Endothelial cell of umbilical vein (primary cell): ENCODE data around the gene GTF2F1. TPM values are rescaled to one million over a fixed set of nuclear protein-coding genes. Genes with fewer than 3 reads are reported as not detected.

ENCODE experiments used
- BruUV-seq: library from RNA; stranded (reverse); fragments of 400-500 nt; replicated peaks from 2 replicates; lab custom pipeline; 2021; lab: Mats Ljungman, UMichigan
- CTCF ChIA-PET: fragments of 300-600, 350-600 bp; sonication (Branson Sonifier 250); formaldehyde crosslinking; loops from one replicate; lab custom pipeline; 2021; ENCODE audit warnings: antibody characterized with exemption, inconsistent platforms; lab: Charles Lee
- POLR2A ChIA-PET: fragments of 300-600, 350-600 bp; sonication (Branson Sonifier 250); formaldehyde crosslinking; loops from one replicate; lab custom pipeline; 2021; ENCODE audit warnings: antibody characterized with exemption, inconsistent platforms; lab: Charles Lee
- DNase-seq: peaks from one replicate; pipeline ENCODE4 v3.0.0-alpha.2; 2011; ENCODE audit warnings: low read depth, low spot score
- FAIRE-seq: peaks from 2 replicates; lab custom pipeline; 2011; peaks lifted over from hg19 to GRCh38; lab: Jason Lieb, UNC
- H2AFZ ChIP-seq: 2 replicates; pipeline ENCODE4 v1.6.0; 2012; ENCODE audit warnings: low read depth, low read length, control low read depth, inconsistent platforms
- H3K27ac ChIP-seq: 2 replicates; pipeline ENCODE4 v1.5.1; 2011; ENCODE audit warnings: low read depth, mild to moderate bottlenecking, control low read depth, low read length, moderate library complexity; ENCODE audit not compliant: insufficient read depth
- H3K27me3 ChIP-seq, 2 experiments: 2 replicates each; pipeline versions ENCODE4 v1.6.0 to v1.6.1; 2011; ENCODE audit warnings: low read length in 2 of 2, mixed read lengths in 1 of 2; ENCODE audit not compliant: control insufficient read depth in 2 of 2, insufficient read depth in 2 of 2
- H3K36me3 ChIP-seq, 2 experiments: 2 replicates in 1 of 2; 3 replicates in 1 of 2; pipeline ENCODE4 v1.5.1; 2011; ENCODE audit warnings: low read length in 2 of 2, mild to moderate bottlenecking in 1 of 2, moderate library complexity in 1 of 2; ENCODE audit not compliant: control insufficient read depth in 2 of 2, insufficient read depth in 2 of 2; ENCODE audit errors: extremely low read depth in 1 of 2
- H3K4me1 ChIP-seq: 3 replicates; pipeline ENCODE4 v1.5.1; 2011; ENCODE audit warnings: mild to moderate bottlenecking, low read length; ENCODE audit not compliant: control insufficient read depth, insufficient read depth; ENCODE audit errors: extremely low read depth
- H3K4me2 ChIP-seq: 2 replicates; pipeline ENCODE4 v1.6.1; 2011; ENCODE audit warnings: low read length, control low read depth, mixed read lengths; ENCODE audit not compliant: insufficient read depth
- H3K4me3 ChIP-seq, 3 experiments: fragments of 200-600 bp in 1 of 3; sonication (generic), shearing (Covaris generic) in 1 of 3; replicated peaks in 1 of 3; 2 replicates each; pipeline ENCODE4 v1.5.1; 2011 to 2016; ENCODE audit warnings: control low read depth in 3 of 3, low read length in 3 of 3, mild to moderate bottlenecking in 2 of 3, inconsistent platforms in 1 of 3, low read depth in 1 of 3, moderate library complexity in 1 of 3; ENCODE audit not compliant: insufficient read depth in 1 of 3
- H3K79me2 ChIP-seq: 2 replicates; pipeline ENCODE4 v1.6.0; 2012; ENCODE audit warnings: low read length, inconsistent platforms; ENCODE audit not compliant: control insufficient read depth, insufficient read depth
- H3K9ac ChIP-seq: replicated peaks from 2 replicates; pipeline ENCODE3; 2011; ENCODE audit warnings: low read length, control low read depth; ENCODE audit not compliant: insufficient read depth; ENCODE audit errors: extremely low read depth
- H3K9me1 ChIP-seq: replicated peaks from 3 replicates; pipeline ENCODE4 v1.6.0; 2011; ENCODE audit warnings: mild to moderate bottlenecking, low read length; ENCODE audit not compliant: control insufficient read depth, insufficient read depth; ENCODE audit errors: extremely low read depth
- H3K9me3 ChIP-seq: replicated peaks from 2 replicates; pipeline ENCODE4 v1.5.1; 2012; ENCODE audit warnings: low read length, inconsistent platforms; ENCODE audit not compliant: control insufficient read depth, insufficient read depth
- H4K20me1 ChIP-seq: replicated peaks from 2 replicates; pipeline ENCODE3; 2011; ENCODE audit warnings: mild to moderate bottlenecking, low read length; ENCODE audit not compliant: control insufficient read depth, insufficient read depth; ENCODE audit errors: extremely low read depth
- EZH2 ChIP-seq: IDR thresholded peaks from 2 replicates; pipeline ENCODE4 v1.6.1; 2012; ENCODE audit warnings: borderline replicate concordance, low read depth, mild to moderate bottlenecking, moderate library complexity, low read length, inconsistent platforms; ENCODE audit not compliant: severe bottlenecking
- FOS ChIP-seq: IDR thresholded peaks from 2 replicates; pipeline ENCODE4 v1.6.1; 2011; ENCODE audit warnings: mild to moderate bottlenecking, low read length, moderate library complexity, borderline replicate concordance; ENCODE audit not compliant: insufficient read depth
- GATA2 ChIP-seq: IDR thresholded peaks from 2 replicates; pipeline ENCODE4 v1.7.0; 2011; ENCODE audit warnings: low read depth, mild to moderate bottlenecking, moderate library complexity, mixed read lengths, low read length; ENCODE audit not compliant: insufficient read length, insufficient read depth
- JUN ChIP-seq: IDR thresholded peaks from 2 replicates; pipeline ENCODE4 v1.6.1; 2011; ENCODE audit warnings: borderline replicate concordance, low read depth; ENCODE audit not compliant: insufficient read length, insufficient read depth
- MYC ChIP-seq: IDR thresholded peaks from one replicate; pipeline ENCODE4 v1.6.1; 2011; ENCODE audit warnings: mild to moderate bottlenecking, low read depth, low read length
- POLR2A ChIP-seq: IDR thresholded peaks from 2 replicates; pipeline ENCODE4 v1.6.1; 2012; ENCODE audit warnings: low read depth, mild to moderate bottlenecking, control low read depth, low read length
- POLR2AphosphoS5 ChIP-seq: IDR thresholded peaks from 2 replicates; pipeline ENCODE4 v1.6.1; 2012; ENCODE audit warnings: low read depth, mild to moderate bottlenecking, control low read depth, low read length, moderate library complexity; ENCODE audit not compliant: insufficient read depth
- dilution Hi-C: fragments of 300-500 bp; cut with MboI; formaldehyde crosslinking; loops from one replicate; pipeline ENCODE4 v1.15.0; 2019; ENCODE audit warnings: low sequenced_read_pairs; ENCODE audit not compliant: extremely low pct_ligation_motif_present
- intact Hi-C: fragments of 100-400 bp; cut with micrococcal nuclease; formaldehyde crosslinking; loops from one replicate; pipeline ENCODE4 v1.10.0; 2022
- polyA plus RNA-seq, 4 experiments: library from polyadenylated mRNA; depleted of rRNA in 3 of 4; stranded (reverse) in 3 of 4; unstranded in 1 of 4; fragments of >200 nt; gene quantifications; 2 replicates each; pipeline versions ENCODE4 v1.2.1 to v1.2.3, GENCODE V29; 2011 to 2012; ENCODE audit warnings: missing spikeins in 1 of 4
- total RNA-seq: library from RNA; stranded (reverse); gene quantifications from 2 replicates; pipeline ENCODE4 v1.2.3, GENCODE V29; 2021
- TF ChIP-seq, protein P1 (sequence below), 2 donors: IDR thresholded peaks; 1 replicate in 1 of 2; 2 replicates in 1 of 2; pipeline ENCODE4 v1.5.1; 2011; ENCODE audit warnings: low read length in 2 of 2, mild to moderate bottlenecking in 2 of 2, moderate library complexity in 2 of 2, control low read depth in 1 of 2, inconsistent platforms in 1 of 2, low read depth in 1 of 2; ENCODE audit not compliant: insufficient read depth in 1 of 2; ENCODE audit errors: extremely low read depth in 1 of 2
- TF ChIP-seq, protein P2 (sequence below): IDR thresholded peaks from 2 replicates; pipeline ENCODE4 v1.6.1; 2011; ENCODE audit not compliant: insufficient read depth, insufficient read length

GTF2F1 gene
- total and polyA plus RNA-seq, 2 donors (not counting 3 experiments of a cell fraction or from before 2014, with no cell fraction given), result 44.8 to 56.4 TPM

DNA sequence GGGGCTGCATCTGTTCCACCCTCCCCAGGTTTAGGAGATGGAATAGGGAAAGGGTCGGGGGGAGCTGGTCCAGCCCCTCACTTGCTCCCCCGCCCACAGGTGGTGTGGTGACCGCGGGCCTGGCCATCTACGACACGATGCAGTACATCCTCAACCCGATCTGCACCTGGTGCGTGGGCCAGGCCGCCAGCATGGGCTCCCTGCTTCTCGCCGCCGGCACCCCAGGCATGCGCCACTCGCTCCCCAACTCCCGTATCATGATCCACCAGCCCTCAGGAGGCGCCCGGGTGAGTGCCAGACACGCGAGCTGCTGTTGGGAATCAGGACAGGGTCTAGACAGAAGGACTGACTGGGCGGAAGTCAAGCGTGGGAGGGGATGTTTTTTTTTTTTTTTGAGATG lies 28.6 kb downstream of the GTF2F1 start:
- intact Hi-C loops (no loop called here), dilution Hi-C loops (no loop called here)
- DNase-seq, result no peak
- H3K9me1 ChIP-seq, result no peaks in the 10 kb centered on the region
- H4K20me1 ChIP-seq, result no peaks in the 10 kb centered on the region
- no TSS peak for BruUV-seq
- peaks cover 5 to 23% of the 10 kb centered on the region in 2 experiments for H3K36me3 ChIP-seq
- H3K9me3 ChIP-seq, result no peaks in the 10 kb centered on the region
- H3K9ac ChIP-seq, result no peak overlapping the region
- ChIA-PET CTCF (interaction anchor here (1.3 kb wide), 1 partner anchor 8 kb away, joined by 5 read pairs; the partner anchor contains the start of gene ALKBH7), POLR2A (no interaction called here)
- H3K27me3 ChIP-seq, result no peaks in the 10 kb centered on the region
- TF ChIP-seq EZH2, result no peak
- TF ChIP-seq POLR2A, result no peak
- no peak for TF ChIP-seq JUN
- TF ChIP-seq, protein P1, sequence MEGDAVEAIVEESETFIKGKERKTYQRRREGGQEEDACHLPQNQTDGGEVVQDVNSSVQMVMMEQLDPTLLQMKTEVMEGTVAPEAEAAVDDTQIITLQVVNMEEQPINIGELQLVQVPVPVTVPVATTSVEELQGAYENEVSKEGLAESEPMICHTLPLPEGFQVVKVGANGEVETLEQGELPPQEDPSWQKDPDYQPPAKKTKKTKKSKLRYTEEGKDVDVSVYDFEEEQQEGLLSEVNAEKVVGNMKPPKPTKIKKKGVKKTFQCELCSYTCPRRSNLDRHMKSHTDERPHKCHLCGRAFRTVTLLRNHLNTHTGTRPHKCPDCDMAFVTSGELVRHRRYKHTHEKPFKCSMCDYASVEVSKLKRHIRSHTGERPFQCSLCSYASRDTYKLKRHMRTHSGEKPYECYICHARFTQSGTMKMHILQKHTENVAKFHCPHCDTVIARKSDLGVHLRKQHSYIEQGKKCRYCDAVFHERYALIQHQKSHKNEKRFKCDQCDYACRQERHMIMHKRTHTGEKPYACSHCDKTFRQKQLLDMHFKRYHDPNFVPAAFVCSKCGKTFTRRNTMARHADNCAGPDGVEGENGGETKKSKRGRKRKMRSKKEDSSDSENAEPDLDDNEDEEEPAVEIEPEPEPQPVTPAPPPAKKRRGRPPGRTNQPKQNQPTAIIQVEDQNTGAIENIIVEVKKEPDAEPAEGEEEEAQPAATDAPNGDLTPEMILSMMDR (IDR thresholded peaks at IDR 0.05; ENCODE audit: extremely low read depth in 1 of 2, insufficient read depth in 1 of 2, low read depth in 1 of 2, low read length in 2 of 2), result no peak
- TF ChIP-seq, protein P2, sequence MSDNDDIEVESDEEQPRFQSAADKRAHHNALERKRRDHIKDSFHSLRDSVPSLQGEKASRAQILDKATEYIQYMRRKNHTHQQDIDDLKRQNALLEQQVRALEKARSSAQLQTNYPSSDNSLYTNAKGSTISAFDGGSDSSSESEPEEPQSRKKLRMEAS, result no peak
- no peak for TF ChIP-seq GATA2
- TF ChIP-seq FOS, result no peak
- TF ChIP-seq MYC, result no peak
- TF ChIP-seq POLR2AphosphoS5, result no peak
- no peak overlapping the region for H2AFZ ChIP-seq
- H3K4me2 ChIP-seq, result no peak overlapping the region
- H3K4me3 ChIP-seq, result no peak overlapping the region
- peaks cover 13% of the 10 kb centered on the region for H3K79me2 ChIP-seq
- H3K27ac ChIP-seq, result no peak overlapping the region
- H3K4me1 ChIP-seq, result peaks cover 7% of the 10 kb centered on the region
- no peak for FAIRE-seq
